Cardiac fibroblast (primary cell): Measurements from ENCODE around the gene ZCCHC13.
"Not testable (repeated sequence)": the region's sequence is repeated elsewhere in the genome, so short reads cannot be mapped to it uniquely, and the experiment has no call there.

Experiments
- DNase-seq, 2 donors: peaks; one replicate each; pipeline versions ENCODE4 v3.0.0 to v3.0.0-alpha.2; 2010; ENCODE audit warnings: low read depth in 2 of 2
- H3K4me3 ChIP-seq, 2 donors: replicated peaks in 1 of 2; 1 replicate in 1 of 2; 2 replicates in 1 of 2; pipeline ENCODE4 v1.5.1; 2011; ENCODE audit warnings: low read depth in 2 of 2, low read length in 2 of 2, mild to moderate bottlenecking in 2 of 2, moderate library complexity in 1 of 2
- CTCF ChIP-seq: IDR thresholded peaks from one replicate; pipeline ENCODE4 v1.5.1; 2011; ENCODE audit warnings: low read depth, mild to moderate bottlenecking, low read length, inconsistent platforms

The ZCCHC13 gene

GRCh38 chrX:74318672-74319071 lies 14.7 kb downstream of the ZCCHC13 start:
- H3K4me3 ChIP-seq, result no peak overlapping the region
- DNase-seq, result no peak
- TF ChIP-seq CTCF, result no peak

- not testable (repeated sequence) for DNase-seq, H3K4me3 ChIP-seq
Observed at GRCh38 chrX:74319321-74319720, 15.3 kb downstream of the ZCCHC13 start.

- H3K4me3 ChIP-seq, result no peak overlapping the region
- no peak for DNase-seq
- no peak for TF ChIP-seq CTCF
Observed at GRCh38 chrX:74321191-74321590, 17.2 kb downstream of the ZCCHC13 start.

GRCh38 chrX:74324131-74324530 lies 20.2 kb downstream of the ZCCHC13 start:
- DNase-seq, result no peak

GRCh38 chrX:74325130-74326059 lies 21.4 kb downstream of the ZCCHC13 start:
- H3K4me3 ChIP-seq, result no peak overlapping the region
- no peak for TF ChIP-seq CTCF
- no peak for DNase-seq

More at GRCh38 chrX:74324131-74324530, 20.2 kb downstream of the ZCCHC13 start:
- TF ChIP-seq CTCF, result no peak
- H3K4me3 ChIP-seq, result no peak overlapping the region

GRCh38 chrX:74338852-74339251 lies 34.9 kb downstream of the ZCCHC13 start:
- TF ChIP-seq CTCF, result no peak
- no peak for DNase-seq
- H3K4me3 ChIP-seq, result no peak overlapping the region

GRCh38 chrX:74340051-74340450 lies 36.1 kb downstream of the ZCCHC13 start:
- DNase-seq, result no peak
- TF ChIP-seq CTCF, result no peak
- H3K4me3 ChIP-seq, result no peak overlapping the region

- DNase-seq, H3K4me3 ChIP-seq: not testable (repeated sequence)
Observed at GRCh38 chrX:74342211-74342610, 38.2 kb downstream of the ZCCHC13 start.
